ENCODE data around the gene DCDC2C.

DCDC2C gene

DNA sequence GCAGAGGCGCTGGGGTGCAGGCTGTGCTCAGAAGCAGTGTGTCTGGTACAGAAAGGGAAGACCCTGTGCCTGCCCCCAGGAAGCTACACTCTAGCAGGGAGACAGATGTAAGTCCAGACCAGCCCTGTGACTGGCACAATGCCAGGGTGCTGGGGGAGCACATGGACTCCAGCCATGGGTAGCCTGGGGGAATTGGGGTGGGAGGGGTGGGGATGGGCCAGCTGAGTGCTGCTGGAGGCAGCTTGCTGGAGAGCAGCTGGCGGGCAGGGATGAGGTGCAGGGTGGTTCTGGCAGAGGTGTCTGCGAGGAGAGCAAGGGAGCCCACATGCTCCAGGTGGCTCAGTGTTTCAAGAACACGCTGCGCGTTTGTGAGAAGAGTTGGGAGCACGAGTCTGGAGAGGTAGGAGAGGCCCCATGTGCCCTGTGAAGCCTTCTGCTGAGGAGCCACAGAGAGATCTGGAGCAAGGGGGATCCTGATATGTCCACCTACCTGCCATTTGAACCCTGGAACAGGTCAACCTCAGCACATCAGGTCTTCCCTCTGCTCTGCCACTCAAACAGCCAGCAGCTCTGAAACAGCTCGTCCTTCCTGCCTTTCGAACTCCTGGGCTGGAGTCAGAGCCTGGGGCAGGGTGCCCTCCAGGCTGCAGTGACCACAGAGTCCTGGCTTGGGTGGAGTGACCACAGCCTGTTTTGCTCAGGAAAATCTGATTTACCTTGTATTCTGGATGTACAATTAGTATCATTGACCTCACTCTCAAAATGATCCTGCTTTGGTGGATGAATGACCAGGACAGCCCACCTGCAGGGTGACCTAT, 30.3 kb upstream of the DCDC2C start:
- DNase-seq (ENCODE audit: low read depth in 2 of 2) = no peak

DNA sequence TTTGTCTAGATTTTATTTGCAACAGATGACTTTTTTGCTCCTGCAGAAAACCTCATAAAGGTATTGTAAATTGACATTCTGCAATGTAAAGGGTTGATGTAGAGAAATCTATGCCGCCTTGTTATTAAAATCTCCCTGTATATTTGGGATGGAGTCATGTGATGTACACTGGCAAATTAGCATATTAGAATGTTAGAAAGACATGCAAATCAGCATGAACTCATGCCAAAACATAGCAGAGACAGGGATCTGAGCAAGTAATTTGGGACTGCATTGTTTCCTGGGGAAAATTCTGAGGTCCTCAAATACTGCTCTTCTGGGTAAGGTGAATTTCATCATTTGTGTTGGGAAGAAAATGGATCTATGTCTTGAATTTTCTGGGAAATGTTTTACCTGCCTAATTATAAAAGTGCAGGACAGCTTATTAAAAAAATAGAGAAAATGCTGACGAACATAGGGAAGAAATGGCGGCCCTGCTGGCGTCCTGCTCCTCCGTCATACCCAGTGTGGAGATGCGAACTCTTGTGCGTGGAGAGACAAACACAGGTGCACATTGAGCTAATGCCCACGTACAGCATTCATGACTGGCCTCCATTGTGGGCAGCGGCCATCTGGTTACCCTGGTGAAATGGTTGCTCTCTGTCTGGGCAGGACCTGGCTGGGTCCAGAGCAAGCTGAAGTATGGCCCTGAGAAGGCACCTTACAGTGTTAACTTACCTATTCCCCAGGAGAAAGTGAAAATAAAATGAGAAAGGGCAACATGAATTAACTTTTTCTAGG, 29.1 kb upstream of the DCDC2C start:
- DNase-seq (ENCODE audit: low read depth in 2 of 2) = no peak

DNA sequence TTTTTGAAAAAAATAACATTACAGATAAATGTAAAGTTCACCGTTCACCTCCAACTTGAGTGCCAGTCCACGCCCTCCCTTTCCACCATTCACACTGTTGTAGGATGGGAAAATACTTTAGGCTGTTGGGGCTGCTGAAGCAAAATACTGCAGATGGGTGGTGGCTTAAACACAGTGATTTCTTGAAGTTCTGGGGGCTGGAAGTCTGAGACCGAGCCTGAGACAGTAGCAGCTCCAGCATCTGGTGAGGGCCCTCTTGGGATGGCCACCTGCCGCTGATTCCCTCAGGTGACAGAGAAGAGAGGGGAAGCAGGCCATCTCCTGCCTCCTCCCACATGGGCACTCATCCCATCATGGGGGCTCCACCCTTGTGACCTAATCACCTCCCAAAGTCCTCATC, 27.7 kb upstream of the DCDC2C start:
- no peak for DNase-seq (ENCODE audit: low read depth in 2 of 2)

GRCh38 chr2:3677436-3677835, 25.9 kb upstream of the DCDC2C start:
- no peak for DNase-seq (ENCODE audit: low read depth in 2 of 2)

- DNase-seq (ENCODE audit: low read depth in 2 of 2) = no peak
Observed at GRCh38 chr2:3678212-3678611, 25.2 kb upstream of the DCDC2C start.

- DNase-seq (ENCODE audit: low read depth in 2 of 2) = no peak
Observed at GRCh38 chr2:3679180-3679579, 24.2 kb upstream of the DCDC2C start.

GRCh38 chr2:3679616-3680393, 23.6 kb upstream of the DCDC2C start:
- DNase-seq (ENCODE audit: low read depth in 2 of 2) = no peak

GRCh38 chr2:3680548-3681345, 22.6 kb upstream of the DCDC2C start:
- DNase-seq (ENCODE audit: low read depth in 2 of 2) = no peak

DNA sequence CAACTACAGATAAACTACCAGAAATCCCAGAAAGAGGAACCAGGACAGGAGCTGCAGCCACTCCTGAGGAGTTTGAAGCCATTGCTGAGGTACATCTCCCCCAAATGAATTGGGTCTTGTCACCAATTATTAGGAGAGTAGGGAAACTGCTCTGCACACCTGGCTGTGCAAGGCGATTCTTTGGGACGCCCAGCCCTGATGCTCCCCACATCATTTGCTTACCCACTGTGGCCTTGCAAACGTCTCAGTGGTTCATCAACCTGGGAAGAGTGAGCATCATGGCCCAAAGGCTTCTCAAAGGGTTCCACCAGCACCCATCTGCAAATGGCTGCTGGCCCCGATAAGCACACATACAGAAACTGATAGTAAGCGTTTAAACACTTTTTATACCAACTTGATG, 21.8 kb upstream of the DCDC2C start:
- no peak for DNase-seq (ENCODE audit: low read depth in 2 of 2)

DNA sequence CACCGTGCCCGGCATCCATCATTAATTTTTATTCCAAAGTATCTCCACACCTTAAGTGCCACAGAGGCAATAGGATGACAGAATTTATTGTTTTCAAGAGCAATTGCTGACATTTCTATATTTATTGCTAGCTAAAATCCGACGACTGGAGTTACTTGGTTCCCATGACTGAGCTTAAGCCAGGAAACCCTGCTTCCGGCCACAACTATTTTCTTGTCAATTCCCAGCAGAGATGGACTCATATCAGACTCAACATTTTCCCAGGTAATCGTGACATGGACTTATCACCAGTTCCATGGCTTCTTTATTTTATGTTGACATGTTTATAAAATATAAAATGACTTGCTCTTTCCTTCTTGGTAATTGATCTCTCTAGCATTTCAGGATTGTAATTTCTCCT, 20.6 kb upstream of the DCDC2C start:
- no peak for DNase-seq (ENCODE audit: low read depth in 2 of 2)

GRCh38 chr2:3683748-3684454, 19.5 kb upstream of the DCDC2C start:
- DNase-seq (ENCODE audit: low read depth in 2 of 2) = no peak

GRCh38 chr2:3689998-3690748, 13.2 kb upstream of the DCDC2C start:
- DNase-seq (ENCODE audit: low read depth in 2 of 2) = no peak

GRCh38 chr2:3692375-3692774, 11.0 kb upstream of the DCDC2C start:
- no peak for DNase-seq (ENCODE audit: low read depth in 2 of 2)

- DNase-seq (ENCODE audit: low read depth in 2 of 2) = no peak
Observed at GRCh38 chr2:3696545-3696944, 6.8 kb upstream of the DCDC2C start.

- no peak for DNase-seq (ENCODE audit: low read depth in 2 of 2)
Observed at GRCh38 chr2:3701071-3701470, 2.3 kb upstream of the DCDC2C start.

- DNase-seq (ENCODE audit: low read depth in 2 of 2) = no peak
Observed at GRCh38 chr2:3703757-3704355, 481 bp downstream of the DCDC2C start.

DNA sequence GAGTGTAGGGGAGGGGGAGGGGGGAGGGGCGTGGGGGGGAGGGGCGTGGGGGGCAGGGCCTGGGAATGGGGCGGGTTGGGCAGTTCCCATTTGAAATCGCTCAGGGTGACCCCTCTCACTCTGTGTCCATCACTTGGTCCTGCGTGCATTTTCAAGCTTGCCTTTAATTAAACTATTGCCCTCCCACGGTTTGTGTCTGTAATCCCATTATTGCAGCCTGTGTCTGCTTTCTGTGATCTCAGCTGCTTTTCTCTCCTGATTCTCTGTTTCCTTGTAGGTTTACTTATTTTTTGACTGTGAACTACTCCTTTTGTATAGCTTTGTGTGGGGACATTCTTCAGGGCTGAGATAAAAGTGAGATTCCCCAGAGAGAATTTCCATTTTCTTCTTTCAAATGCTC, 1.3 kb downstream of the DCDC2C start:
- DNase-seq (ENCODE audit: low read depth in 2 of 2) = no peak

- DNase-seq (ENCODE audit: low read depth in 2 of 2) = no peak
Observed at GRCh38 chr2:3705782-3706181, 2.4 kb downstream of the DCDC2C start.

DNA sequence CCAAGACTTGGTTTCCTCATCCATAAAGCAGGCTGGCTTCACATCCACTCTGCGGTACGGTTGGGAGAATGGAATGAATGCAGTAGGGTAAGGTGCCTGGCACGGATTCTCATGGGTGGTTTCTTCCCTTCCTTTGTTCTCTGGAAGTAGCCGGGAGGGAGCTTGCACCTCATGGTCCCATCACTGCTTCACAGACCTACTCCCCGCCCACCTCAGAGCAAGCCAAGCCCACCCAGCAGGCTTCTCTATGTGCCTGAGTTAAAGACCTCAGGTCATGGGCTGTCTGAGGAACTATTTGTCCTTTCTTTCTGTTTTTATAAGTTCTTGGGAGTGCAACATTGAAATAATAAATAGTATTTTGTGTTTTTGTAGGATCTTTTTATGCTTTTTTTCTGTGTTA, 3.5 kb downstream of the DCDC2C start:
- DNase-seq (ENCODE audit: low read depth in 2 of 2) = no peak

GRCh38 chr2:3708576-3708975, 5.2 kb downstream of the DCDC2C start:
- DNase-seq (ENCODE audit: low read depth in 2 of 2) = no peak
